Activated CD4-positive, alpha-beta T cell treated with anti-CD3 and anti-CD28 coated beads for 36 hours (primary cell): Measurements from ENCODE around the gene TTLL8. TPM values are rescaled to one million over a fixed set of nuclear protein-coding genes. Genes with fewer than 3 reads are reported as not detected.

Source experiments
- ATAC-seq: fragments of 200-7000 bp; cut with Tn5 transposase; one replicate; pipeline ENCODE4 v1.10.0; 2021; ENCODE audit warnings: mild to moderate bottlenecking, moderate library complexity
- CTCF ChIA-PET: fragments of 350-600 bp; sonication (Branson Sonifier 250); formaldehyde crosslinking; loops from one replicate; lab custom pipeline; 2021; ENCODE audit warnings: antibody characterized with exemption; lab: Charles Lee
- POLR2A ChIA-PET: fragments of 350-600 bp; sonication (Branson Sonifier 250); formaldehyde crosslinking; loops from one replicate; lab custom pipeline; 2021; ENCODE audit warnings: antibody characterized with exemption, inconsistent platforms; lab: Charles Lee
- DNase-seq: peaks from one replicate; pipeline ENCODE4 v3.0.0-alpha.2; 2020
- H3K27ac Mint-ChIP-seq: one replicate; pipeline ENCODE4 v1.8.0; 2021; ENCODE audit warnings: mixed read lengths
- H3K27me3 Mint-ChIP-seq: one replicate; pipeline ENCODE4 v1.8.0; 2021; ENCODE audit warnings: mixed read lengths
- H3K36me3 Mint-ChIP-seq: one replicate; pipeline ENCODE4 v1.8.0; 2021; ENCODE audit warnings: low read depth, mixed read lengths
- H3K4me1 Mint-ChIP-seq: one replicate; pipeline ENCODE4 v1.8.0; 2021; ENCODE audit warnings: mixed read lengths
- H3K4me3 Mint-ChIP-seq: one replicate; pipeline ENCODE4 v1.8.0; 2021; ENCODE audit warnings: mild to moderate bottlenecking, moderate library complexity, mixed read lengths
- H3K9me3 Mint-ChIP-seq: one replicate; pipeline ENCODE4 v1.8.0; 2021; ENCODE audit warnings: low read depth, mixed read lengths
- intact Hi-C, 2 experiments: fragments of 100-400 bp; cut with DNase I in 1 of 2; cut with micrococcal nuclease in 1 of 2; formaldehyde crosslinking; loops; one replicate each; pipeline versions ENCODE4 v1.14.2 to v1.15.1; 2022 to 2024; cut with DNase I, micrococcal nuclease
- total RNA-seq, 2 experiments: library from RNA; stranded (reverse); gene quantifications; one replicate each; pipeline ENCODE4 v1.2.3, GENCODE V29; 2021

The TTLL8 gene
- total RNA-seq, 2 experiments from 2014 or later, result not detected

- Mint-ChIP-seq H3K36me3 (no peaks in the 10 kb centered on the region), H3K9me3 (no peaks in the 10 kb centered on the region), H3K4me1 (no peaks in the 10 kb centered on the region), H3K27me3 (no peaks in the 10 kb centered on the region), H3K27ac (no peak overlapping the region), H3K4me3 (no peak overlapping the region)
- intact Hi-C loops, result no loop called here
- ChIA-PET POLR2A (no interaction called here), CTCF (no interaction called here)
- DNase-seq (no peak), ATAC-seq (no peak)
These were observed 13.5 kb upstream of the TTLL8 start for GRCh38 chr22:50071432-50072166.

- Mint-ChIP-seq H3K4me1 (no peaks in the 10 kb centered on the region), H3K27me3 (no peaks in the 10 kb centered on the region), H3K4me3 (no peak overlapping the region)
These were observed 12.3 kb upstream of the TTLL8 start for GRCh38 chr22:50070366-50070765.

GRCh38 chr22:50068096-50068495 lies 10.0 kb upstream of the TTLL8 start:
- DNase-seq (no peak), ATAC-seq (no peak)
- no peaks in the 10 kb centered on the region for H3K36me3 Mint-ChIP-seq
- CTCF ChIA-PET, result no interaction called here
- intact Hi-C loops, result no loop called here
- H3K4me3 Mint-ChIP-seq, result no peak overlapping the region
- no peaks in the 10 kb centered on the region for H3K9me3 Mint-ChIP-seq
- POLR2A ChIA-PET, result no interaction called here
- no peaks in the 10 kb centered on the region for H3K4me1 Mint-ChIP-seq
- no peak overlapping the region for H3K27ac Mint-ChIP-seq
- H3K27me3 Mint-ChIP-seq, result no peaks in the 10 kb centered on the region

More at GRCh38 chr22:50070366-50070765, 12.3 kb upstream of the TTLL8 start:
- ATAC-seq (no peak), DNase-seq (no peak)
- ChIA-PET CTCF (no interaction called here), POLR2A (no interaction called here)
- Mint-ChIP-seq H3K27ac (no peak overlapping the region), H3K9me3 (no peaks in the 10 kb centered on the region), H3K36me3 (no peaks in the 10 kb centered on the region)
- intact Hi-C loops, result no loop called here

- ChIA-PET CTCF (no interaction called here), POLR2A (no interaction called here)
- H3K27ac Mint-ChIP-seq, result no peak overlapping the region
- DNase-seq (no peak), ATAC-seq (no peak)
- no peaks in the 10 kb centered on the region for H3K36me3 Mint-ChIP-seq
- no peaks in the 10 kb centered on the region for H3K4me1 Mint-ChIP-seq
- H3K4me3 Mint-ChIP-seq, result no peak overlapping the region
- no peaks in the 10 kb centered on the region for H3K9me3 Mint-ChIP-seq
- intact Hi-C loops, result no loop called here
- no peaks in the 10 kb centered on the region for H3K27me3 Mint-ChIP-seq
These were observed 9.1 kb upstream of the TTLL8 start for GRCh38 chr22:50067244-50067643.

GRCh38 chr22:50064453-50064852 lies 6.4 kb upstream of the TTLL8 start:
- CTCF ChIA-PET, result no interaction called here
- intact Hi-C loops, result no loop called here
- no peaks in the 10 kb centered on the region for H3K4me1 Mint-ChIP-seq
- H3K9me3 Mint-ChIP-seq, result no peaks in the 10 kb centered on the region
- H3K4me3 Mint-ChIP-seq, result no peak overlapping the region
- no peak overlapping the region for H3K27ac Mint-ChIP-seq
- POLR2A ChIA-PET, result no interaction called here
- H3K27me3 Mint-ChIP-seq, result peaks cover 2% of the 10 kb centered on the region
- DNase-seq (no peak), ATAC-seq (no peak)
- no peaks in the 10 kb centered on the region for H3K36me3 Mint-ChIP-seq

- Mint-ChIP-seq H3K4me1 (no peaks in the 10 kb centered on the region), H3K27me3 (peaks cover 8% of the 10 kb centered on the region), H3K36me3 (no peaks in the 10 kb centered on the region), H3K9me3 (no peaks in the 10 kb centered on the region), H3K4me3 (no peak overlapping the region), H3K27ac (no peak overlapping the region)
- DNase-seq, result no peak
- ChIA-PET POLR2A (no interaction called here), CTCF (no interaction called here)
- ATAC-seq, result no peak
- intact Hi-C loops, result no loop called here
These were observed 5.7 kb upstream of the TTLL8 start for GRCh38 chr22:50063589-50064393.

- CTCF ChIA-PET, result no interaction called here
- intact Hi-C loops, result no loop called here
- DNase-seq (no peak), ATAC-seq (no peak)
- no peak overlapping the region for H3K27ac Mint-ChIP-seq
- H3K4me1 Mint-ChIP-seq, result no peaks in the 10 kb centered on the region
- H3K9me3 Mint-ChIP-seq, result no peaks in the 10 kb centered on the region
- peaks cover 9% of the 10 kb centered on the region for H3K27me3 Mint-ChIP-seq
- H3K36me3 Mint-ChIP-seq, result no peaks in the 10 kb centered on the region
- POLR2A ChIA-PET, result no interaction called here
- H3K4me3 Mint-ChIP-seq, result no peak overlapping the region
These were observed 4.5 kb upstream of the TTLL8 start for GRCh38 chr22:50062509-50063135.

GRCh38 chr22:50061824-50062355 lies 3.8 kb upstream of the TTLL8 start:
- Mint-ChIP-seq H3K9me3 (no peaks in the 10 kb centered on the region), H3K27ac (no peak overlapping the region), H3K36me3 (no peaks in the 10 kb centered on the region), H3K4me1 (no peaks in the 10 kb centered on the region), H3K27me3 (peaks cover 12% of the 10 kb centered on the region), H3K4me3 (no peak overlapping the region)
- CTCF ChIA-PET, result no interaction called here
- intact Hi-C loops, result no loop called here
- DNase-seq, result no peak
- ATAC-seq, result no peak
- POLR2A ChIA-PET, result no interaction called here

GRCh38 chr22:50061141-50061823 lies 3.2 kb upstream of the TTLL8 start:
- ChIA-PET POLR2A (no interaction called here), CTCF (no interaction called here)
- Mint-ChIP-seq H3K4me3 (no peak overlapping the region), H3K27me3 (peaks cover 15% of the 10 kb centered on the region), H3K9me3 (no peaks in the 10 kb centered on the region), H3K27ac (no peak overlapping the region), H3K36me3 (no peaks in the 10 kb centered on the region), H3K4me1 (no peaks in the 10 kb centered on the region)
- ATAC-seq, result no peak
- DNase-seq, result no peak
- intact Hi-C loops, result no loop called here

GRCh38 chr22:50060441-50061140 lies 2.5 kb upstream of the TTLL8 start:
- ChIA-PET CTCF (no interaction called here), POLR2A (no interaction called here)
- ATAC-seq, result no peak

GRCh38 chr22:50059881-50060262 lies 1.8 kb upstream of the TTLL8 start:
- Mint-ChIP-seq H3K36me3 (no peaks in the 10 kb centered on the region), H3K4me1 (no peaks in the 10 kb centered on the region), H3K4me3 (no peak overlapping the region), H3K27ac (no peak overlapping the region), H3K9me3 (no peaks in the 10 kb centered on the region), H3K27me3 (peaks cover 20% of the 10 kb centered on the region)
- ChIA-PET CTCF (no interaction called here), POLR2A (no interaction called here)
- ATAC-seq (no peak), DNase-seq (no peak)
- intact Hi-C loops, result no loop called here

More at GRCh38 chr22:50060441-50061140, 2.5 kb upstream of the TTLL8 start:
- H3K4me1 Mint-ChIP-seq, result no peaks in the 10 kb centered on the region
- no peak overlapping the region for H3K4me3 Mint-ChIP-seq
- intact Hi-C loops, result no loop called here
- H3K27ac Mint-ChIP-seq, result no peak overlapping the region
- DNase-seq, result no peak
- H3K36me3 Mint-ChIP-seq, result no peaks in the 10 kb centered on the region
- no peaks in the 10 kb centered on the region for H3K9me3 Mint-ChIP-seq
- peaks cover 17% of the 10 kb centered on the region for H3K27me3 Mint-ChIP-seq
